Measurements from ENCODE around the gene NKX1-2.

Gene NKX1-2

GRCh38 chr10:124474514-124475070, 24.8 kb upstream of the NKX1-2 start:
- H3K27ac ChIP-seq: no peak overlapping the region
- TF ChIP-seq CTCF (IDR thresholded peaks at IDR 0.05) (no peak), ZFX (IDR thresholded peaks at IDR 0.05; ENCODE audit: borderline replicate concordance) (no peak)

GRCh38 chr10:124473070-124473469, 23.2 kb upstream of the NKX1-2 start:
- no peak for TF ChIP-seq ZFX (IDR thresholded peaks at IDR 0.05; ENCODE audit: borderline replicate concordance)
- TF ChIP-seq CTCF (IDR thresholded peaks at IDR 0.05): no peak
- H3K27ac ChIP-seq: no peak overlapping the region

GRCh38 chr10:124472071-124472470, 22.2 kb upstream of the NKX1-2 start:
- TF ChIP-seq CTCF (IDR thresholded peaks at IDR 0.05) (no peak), ZFX (IDR thresholded peaks at IDR 0.05; ENCODE audit: borderline replicate concordance) (no peak)
- H3K27ac ChIP-seq: no peak overlapping the region

GRCh38 chr10:124470544-124471434, 21.0 kb upstream of the NKX1-2 start:
- no peak for TF ChIP-seq CTCF (IDR thresholded peaks at IDR 0.05)
- TF ChIP-seq ZFX (IDR thresholded peaks at IDR 0.05; ENCODE audit: borderline replicate concordance): no peak

GRCh38 chr10:124469956-124470484, 20.2 kb upstream of the NKX1-2 start:
- TF ChIP-seq CTCF (IDR thresholded peaks at IDR 0.05): no peak
- TF ChIP-seq ZFX (IDR thresholded peaks at IDR 0.05; ENCODE audit: borderline replicate concordance): no peak
- H3K27ac ChIP-seq: no peak overlapping the region

More at GRCh38 chr10:124470544-124471434, 21.0 kb upstream of the NKX1-2 start:
- H3K27ac ChIP-seq: no peak overlapping the region

GRCh38 chr10:124468624-124469023, 18.8 kb upstream of the NKX1-2 start:
- H3K27ac ChIP-seq: no peak overlapping the region
- TF ChIP-seq CTCF (IDR thresholded peaks at IDR 0.05): no peak
- TF ChIP-seq ZFX (IDR thresholded peaks at IDR 0.05; ENCODE audit: borderline replicate concordance): no peak

GRCh38 chr10:124467165-124467564, 17.3 kb upstream of the NKX1-2 start:
- TF ChIP-seq ZFX (IDR thresholded peaks at IDR 0.05; ENCODE audit: borderline replicate concordance) (no peak), CTCF (IDR thresholded peaks at IDR 0.05) (no peak)
- no peak overlapping the region for H3K27ac ChIP-seq
